H1 (cell line): ENCODE data around the gene MYRIP. TPM values are rescaled to one million over a fixed set of nuclear protein-coding genes. Genes with fewer than 3 reads are reported as not detected.

ENCODE experiments used
- CTCF ChIA-PET: fragments of 300-600 bp; sonication (Branson Sonifier 250); formaldehyde crosslinking; loops from one replicate; lab custom pipeline; 2021; ENCODE audit not compliant: partially characterized antibody; lab: Charles Lee
- POLR2A ChIA-PET: fragments of 300-600 bp; sonication (Branson Sonifier 250); formaldehyde crosslinking; loops from one replicate; lab custom pipeline; 2021; ENCODE audit warnings: inconsistent platforms; ENCODE audit not compliant: partially characterized antibody; lab: Charles Lee
- DNase-seq, 2 experiments: peaks; one replicate each; pipeline versions ENCODE4 v3.0.0 to v3.0.0-alpha.2; 2010 to 2022; ENCODE audit warnings: low spot score in 2 of 2, low read depth in 1 of 2, mixed read lengths in 1 of 2
- FAIRE-seq: peaks from 2 replicates; lab custom pipeline; 2011; peaks lifted over from hg19 to GRCh38; lab: Jason Lieb, UNC
- H2AFZ ChIP-seq: 2 replicates; pipeline ENCODE4 v1.8.1; 2012; ENCODE audit warnings: low read length, inconsistent platforms
- H2AK5ac ChIP-seq: 2 replicates; pipeline ENCODE4 v1.6.1; 2013; ENCODE audit warnings: low read depth, low read length
- H2BK120ac ChIP-seq: replicated peaks from 2 replicates; pipeline ENCODE3; 2013; ENCODE audit warnings: low read depth, low read length, inconsistent platforms
- H2BK12ac ChIP-seq: 2 replicates; pipeline ENCODE4 v1.6.1; 2013; ENCODE audit warnings: low read depth, low read length
- H2BK15ac ChIP-seq: 2 replicates; pipeline ENCODE4 v1.6.1; 2013; ENCODE audit warnings: low read length
- H2BK20ac ChIP-seq: 2 replicates; pipeline ENCODE4 v1.6.1; 2013; ENCODE audit warnings: low read length
- H2BK5ac ChIP-seq: 2 replicates; pipeline ENCODE4 v1.6.1; 2013; ENCODE audit warnings: low read depth, low read length
- H3K14ac ChIP-seq: 2 replicates; pipeline ENCODE4 v1.6.1; 2013; ENCODE audit warnings: inconsistent platforms; ENCODE audit not compliant: insufficient read length
- H3K18ac ChIP-seq: 2 replicates; pipeline ENCODE4 v1.6.1; 2013; ENCODE audit warnings: low read length; ENCODE audit errors: extremely low read depth
- H3K23ac ChIP-seq: 2 replicates; pipeline ENCODE4 v1.6.1; 2013; ENCODE audit warnings: inconsistent platforms; ENCODE audit not compliant: insufficient read length
- H3K23me2 ChIP-seq: 2 replicates; pipeline ENCODE4 v1.6.1; 2013; ENCODE audit warnings: low read depth, low read length
- H3K27ac ChIP-seq: 2 replicates; pipeline ENCODE4 v1.6.1; 2011; ENCODE audit warnings: low read depth, low read length, inconsistent platforms
- H3K27me3 ChIP-seq, 4 experiments: replicated peaks in 1 of 4; 1 replicate in 1 of 4; 2 replicates in 3 of 4; pipeline versions ENCODE4 v1.6.1 to v1.8.1; 2011 to 2013; ENCODE audit warnings: low read length in 3 of 4, mild to moderate bottlenecking in 3 of 4, inconsistent platforms in 2 of 4, mixed read lengths in 2 of 4, moderate library complexity in 1 of 4; ENCODE audit not compliant: control insufficient read depth in 3 of 4, insufficient read depth in 3 of 4; ENCODE audit errors: extremely low read depth in 1 of 4
- H3K36me3 ChIP-seq, 4 experiments: 2 replicates each; pipeline versions ENCODE4 v1.6.1 to v1.8.1; 2011 to 2013; ENCODE audit warnings: mild to moderate bottlenecking in 4 of 4, low read length in 3 of 4, moderate library complexity in 2 of 4, control low read depth in 1 of 4, inconsistent platforms in 1 of 4; ENCODE audit not compliant: insufficient read depth in 4 of 4, control insufficient read depth in 2 of 4
- H3K4ac ChIP-seq: replicated peaks from 2 replicates; pipeline ENCODE3; 2013; ENCODE audit warnings: low read length, low read depth, mixed read lengths, inconsistent platforms; ENCODE audit not compliant: insufficient read length
- H3K4me1 ChIP-seq, 4 experiments: replicated peaks in 1 of 4; 1 replicate in 1 of 4; 2 replicates in 3 of 4; pipeline versions ENCODE4 v1.6.1 to v1.8.1; 2011 to 2013; ENCODE audit warnings: low read length in 3 of 4, inconsistent platforms in 2 of 4, mixed read lengths in 1 of 4; ENCODE audit not compliant: insufficient read depth in 4 of 4, control insufficient read depth in 3 of 4
- H3K4me2 ChIP-seq, 2 experiments: 2 replicates each; pipeline versions ENCODE4 v1.6.1 to v1.8.1; 2011 to 2013; ENCODE audit warnings: low read depth in 2 of 2, low read length in 2 of 2, control low read depth in 1 of 2, inconsistent platforms in 1 of 2, mild to moderate bottlenecking in 1 of 2; ENCODE audit not compliant: insufficient read depth in 1 of 2
- H3K4me3 ChIP-seq, 4 experiments: fragments of 200-600, 300-600 bp in 1 of 4; sonication (generic), shearing (Covaris generic), sonication (Bioruptor Twin) in 1 of 4; 2 replicates each; pipeline versions ENCODE4 v1.5.1 to v1.8.1; 2011 to 2016; ENCODE audit warnings: low read length in 4 of 4, low read depth in 3 of 4, control low read depth in 2 of 4, inconsistent platforms in 2 of 4, mild to moderate bottlenecking in 2 of 4, mixed read lengths in 1 of 4, moderate library complexity in 1 of 4; ENCODE audit not compliant: insufficient read depth in 2 of 4; ENCODE audit errors: extremely low read depth in 1 of 4
- H3K56ac ChIP-seq: replicated peaks from 2 replicates; pipeline ENCODE3; 2013; ENCODE audit warnings: low read depth, mild to moderate bottlenecking, mixed read lengths, low read length, inconsistent platforms; ENCODE audit not compliant: insufficient read length
- H3K79me1 ChIP-seq: 2 replicates; pipeline ENCODE4 v1.6.1; 2013; ENCODE audit warnings: low read depth, low read length, control low read depth
- H3K79me2 ChIP-seq, 2 experiments: 2 replicates each; pipeline versions ENCODE4 v1.6.1 to v1.8.1; 2012 to 2013; ENCODE audit warnings: low read length in 2 of 2, mild to moderate bottlenecking in 2 of 2, inconsistent platforms in 1 of 2; ENCODE audit not compliant: insufficient read depth in 2 of 2, control insufficient read depth in 1 of 2
- H3K9ac ChIP-seq, 4 experiments: replicated peaks in 1 of 4; 1 replicate in 1 of 4; 2 replicates in 3 of 4; pipeline versions ENCODE4 v1.6.1 to v1.8.1; 2011 to 2013; ENCODE audit warnings: low read depth in 3 of 4, low read length in 3 of 4, control low read depth in 2 of 4, mild to moderate bottlenecking in 2 of 4, moderate library complexity in 2 of 4, inconsistent platforms in 1 of 4; ENCODE audit errors: extremely low read depth in 1 of 4
- H3K9me3 ChIP-seq, 2 experiments: 2 replicates each; pipeline versions ENCODE4 v1.6.1 to v1.8.1; 2012 to 2013; ENCODE audit warnings: mild to moderate bottlenecking in 2 of 2, moderate library complexity in 2 of 2, control low read depth in 1 of 2, inconsistent platforms in 1 of 2, low read depth in 1 of 2, low read length in 1 of 2, mixed read lengths in 1 of 2; ENCODE audit not compliant: insufficient read depth in 2 of 2
- H4K20me1 ChIP-seq, 2 experiments: replicated peaks in 1 of 2; 2 replicates each; pipeline versions ENCODE3 to v1.8.1; 2011 to 2013; ENCODE audit warnings: inconsistent platforms in 2 of 2, low read length in 2 of 2, mild to moderate bottlenecking in 1 of 2; ENCODE audit not compliant: insufficient read depth in 2 of 2, control insufficient read depth in 1 of 2
- H4K5ac ChIP-seq: 2 replicates; pipeline ENCODE4 v1.6.1; 2013; ENCODE audit warnings: low read length, low read depth, mixed read lengths, inconsistent platforms; ENCODE audit not compliant: insufficient read length
- H4K8ac ChIP-seq: 2 replicates; pipeline ENCODE4 v1.8.0; 2013; ENCODE audit warnings: mild to moderate bottlenecking, moderate library complexity, low read length, inconsistent platforms; ENCODE audit not compliant: insufficient read depth; ENCODE audit errors: extremely low read depth
- H4K91ac ChIP-seq: replicated peaks from 2 replicates; pipeline ENCODE3; 2013; ENCODE audit warnings: low read length, mixed read lengths, inconsistent platforms; ENCODE audit not compliant: insufficient read length
- BRCA1 ChIP-seq: IDR thresholded peaks from 2 replicates; pipeline ENCODE4 v1.6.1; 2012; ENCODE audit warnings: low read depth, low read length, improper control_type of control experiment
- EP300 ChIP-seq, 2 experiments: IDR thresholded peaks; 1 replicate in 1 of 2; 2 replicates in 1 of 2; pipeline ENCODE4 v1.6.1; 2011 to 2012; ENCODE audit warnings: low read depth in 2 of 2, low read length in 2 of 2, mild to moderate bottlenecking in 2 of 2, borderline replicate concordance in 1 of 2, inconsistent platforms in 1 of 2, moderate library complexity in 1 of 2
- EZH2 ChIP-seq: fragments of 200-600 bp; sonication (generic); IDR thresholded peaks from 2 replicates; pipeline ENCODE4 v1.7.1; 2012; ENCODE audit warnings: low read depth, mild to moderate bottlenecking, moderate library complexity, low read length, inconsistent platforms; ENCODE audit not compliant: severe bottlenecking
- KDM5A ChIP-seq: fragments of 200-600 bp; IDR thresholded peaks from 2 replicates; pipeline ENCODE4 v1.7.1; 2012; ENCODE audit warnings: mild to moderate bottlenecking, low read length, inconsistent platforms, mixed read lengths
- MAX ChIP-seq: IDR thresholded peaks from 2 replicates; pipeline ENCODE4 v1.6.1; 2012; ENCODE audit warnings: inconsistent platforms
- SP2 ChIP-seq: IDR thresholded peaks from 2 replicates; pipeline ENCODE4 v1.6.1; 2012; ENCODE audit warnings: mild to moderate bottlenecking, low read length, inconsistent platforms
- YY1 ChIP-seq: IDR thresholded peaks from 2 replicates; pipeline ENCODE4 v1.6.1; 2011; ENCODE audit warnings: low read depth, mild to moderate bottlenecking, low read length
- WGBS, 2 experiments: shearing (Covaris generic) in 1 of 2; methylation state at CpG; one replicate each; pipeline versions ENCODE4 v1.1.6 to v1.1.7; 2013 to 2015; ENCODE audit warnings: low lambda C conversion rate in 2 of 2, mixed read lengths in 2 of 2, inconsistent platforms in 1 of 2, low coverage in 1 of 2, missing lambda C conversion rate in 1 of 2; ENCODE audit not compliant: insufficient replicate concordance in 2 of 2, insufficient coverage in 1 of 2, insufficient read length in 1 of 2; ENCODE audit errors: extremely low coverage in 1 of 2, missing lambda C conversion rate in 1 of 2; 5-methylcytosine and 5-hydroxymethylcytosine counted together
- polyA plus RNA-seq, 7 experiments: library from polyadenylated mRNA; depleted of rRNA in 3 of 7; stranded (reverse) in 5 of 7; unstranded in 2 of 7; fragments of >200 nt in 5 of 7; fragments of 200-250 nt in 2 of 7; gene quantifications; 1 replicate in 5 of 7; 2 replicates in 1 of 7; 4 replicates in 1 of 7; pipeline versions ENCODE4 v1.2.1 to v1.2.3, GENCODE V29; 2011 to 2013; ENCODE audit warnings: missing spikeins in 2 of 7, mixed read lengths in 2 of 7
- total RNA-seq: library from RNA; stranded (reverse); fragmentation: NEBNext Ultra II Directional; extraction: Animal tissue kit (Norgen Biotek cat#: 25700); gene quantifications from 2 replicates; pipeline ENCODE4 v1.2.1, GENCODE V29; 2021

Gene MYRIP
- total and polyA plus RNA-seq, 2 of the 8 experiments (the other 6 are each of a cell fraction or from before 2014, with no cell fraction given), result 0.54 to 4.3 TPM

- Histone ChIP-seq H3K27ac (no peak overlapping the region), H4K5ac (no peak overlapping the region), H3K27me3 (no peaks in the 10 kb centered on the region), H3K4me2 (no peak overlapping the region), H2AFZ (no peak overlapping the region), H3K18ac (no peak overlapping the region), H3K79me2 (no peaks in the 10 kb centered on the region), H4K20me1 (no peaks in the 10 kb centered on the region), H3K36me3 (no peaks in the 10 kb centered on the region), H3K4me1 (no peaks in the 10 kb centered on the region), H2BK12ac (no peak overlapping the region), H3K79me1 (no peaks in the 10 kb centered on the region), H3K4ac (no peak overlapping the region), H3K23me2 (no peaks in the 10 kb centered on the region), H3K23ac (no peak overlapping the region), H2BK5ac (no peak overlapping the region), H2BK15ac (no peak overlapping the region), H3K14ac (no peak overlapping the region), H2BK120ac (no peak overlapping the region), H3K9me3 (no peaks in the 10 kb centered on the region), H3K9ac (peak overlapping the region in 1 of 4 experiments; percentile 13; a peak in 1 of 7 replicates), H3K56ac (no peak overlapping the region), H4K91ac (no peak overlapping the region), H4K8ac (no peak overlapping the region), H2AK5ac (no peak overlapping the region), H3K4me3 (no peak overlapping the region), H2BK20ac (no peak overlapping the region)
- POLR2A ChIA-PET, result no interaction called here
- CTCF ChIA-PET, result interaction anchor here (1.0 to 1.7 kb wide), 2 partner anchors 13 to 134 kb away, joined by 3 to 4 read pairs; no protein-coding TSS in a partner anchor
- WGBS, 2 experiments, result 90% methylated on average over 1 of the region's 1 CpG; no CpG with 5 or more reads in 1 of the 2 experiments
- FAIRE-seq (no peak), DNase-seq (no peak)
- no peak for TF ChIP-seq BRCA1
- TF ChIP-seq MAX, result no peak
- no peak for TF ChIP-seq EP300 (IDR thresholded peaks at IDR 0.05; ENCODE audit: borderline replicate concordance in 1 of 2, low read depth in 2 of 2, low read length in 2 of 2)
- TF ChIP-seq EZH2, result no peak
- no peak for TF ChIP-seq YY1
- TF ChIP-seq KDM5A, result no peak
- TF ChIP-seq SP2, result no peak
These were observed 343.2 kb downstream of the MYRIP start for GRCh38 chr3:40152482-40153133.
